Measurements from ENCODE around the gene HBP1.

DNA sequence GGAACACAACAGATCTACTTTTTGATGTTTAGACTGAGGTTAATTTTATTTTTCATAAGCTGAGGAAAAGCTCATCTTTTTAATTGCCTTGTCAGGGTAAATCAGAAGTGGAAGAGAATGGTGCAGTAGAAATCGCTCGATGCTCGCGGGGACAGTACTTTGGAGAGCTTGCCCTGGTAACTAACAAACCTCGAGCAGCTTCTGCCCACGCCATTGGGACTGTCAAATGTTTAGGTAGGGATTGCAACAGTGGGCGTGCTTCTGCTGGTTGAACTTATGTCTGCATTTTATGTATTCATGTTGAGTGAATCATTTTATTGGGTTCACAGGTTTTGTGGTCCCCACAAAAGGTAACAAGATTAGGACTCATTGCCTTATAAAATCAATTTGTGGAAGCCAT is 11.7 kb upstream of the HBP1 start:
- no peak for TF ChIP-seq CREB1 (CRISPR knock-in tag; IDR thresholded peaks at IDR 0.05; ENCODE audit: low read depth)
- no peak for TF ChIP-seq CTCF (conservative IDR thresholded peaks at IDR 0.05; ENCODE audit: low read depth in 2 of 2)
- no peak for TF ChIP-seq ETS1 (IDR thresholded peaks at IDR 0.05)
- TF ChIP-seq EZH2 (IDR thresholded peaks at IDR 0.05; ENCODE audit: low read depth, unreplicated experiment), result no peak
- no peak for TF ChIP-seq POLR2AphosphoS5 (IDR thresholded peaks at IDR 0.05; ENCODE audit: low read depth)
- TF ChIP-seq EZH2phosphoT487 (IDR thresholded peaks at IDR 0.05; ENCODE audit: unreplicated experiment), result no peak
- TF ChIP-seq ZNF462 (CRISPR knock-in tag; IDR thresholded peaks at IDR 0.05), result no peak
- no peak for TF ChIP-seq REST (IDR thresholded peaks at IDR 0.05; ENCODE audit: unreplicated experiment)
- no peak for TF ChIP-seq STAT1 (IDR thresholded peaks at IDR 0.05; ENCODE audit: unreplicated experiment)
- no peak for TF ChIP-seq JUNB (IDR thresholded peaks at IDR 0.05; ENCODE audit: unreplicated experiment)
- no peak for TF ChIP-seq ZNF114 (CRISPR knock-in tag; IDR thresholded peaks at IDR 0.05)
- TF ChIP-seq ZNF331 (CRISPR knock-in tag; IDR thresholded peaks at IDR 0.05; ENCODE audit: low read depth), result no peak
- TF ChIP-seq NANOG (IDR thresholded peaks at IDR 0.05; ENCODE audit: borderline replicate concordance), result no peak
